CD4-positive, alpha-beta T cell treated with Interferon alpha-2 for 1 hour (primary cell): ENCODE measurements around the gene RBM17.
"Not testable (repeated sequence)": the region's sequence is repeated elsewhere in the genome, so short reads cannot be mapped to it uniquely, and the experiment has no call there.

ENCODE experiments used
- DNase-seq, 2 donors: peaks; one replicate each; pipeline ENCODE4 v3.0.0-alpha.2; 2020 to 2022

The RBM17 gene

DNA sequence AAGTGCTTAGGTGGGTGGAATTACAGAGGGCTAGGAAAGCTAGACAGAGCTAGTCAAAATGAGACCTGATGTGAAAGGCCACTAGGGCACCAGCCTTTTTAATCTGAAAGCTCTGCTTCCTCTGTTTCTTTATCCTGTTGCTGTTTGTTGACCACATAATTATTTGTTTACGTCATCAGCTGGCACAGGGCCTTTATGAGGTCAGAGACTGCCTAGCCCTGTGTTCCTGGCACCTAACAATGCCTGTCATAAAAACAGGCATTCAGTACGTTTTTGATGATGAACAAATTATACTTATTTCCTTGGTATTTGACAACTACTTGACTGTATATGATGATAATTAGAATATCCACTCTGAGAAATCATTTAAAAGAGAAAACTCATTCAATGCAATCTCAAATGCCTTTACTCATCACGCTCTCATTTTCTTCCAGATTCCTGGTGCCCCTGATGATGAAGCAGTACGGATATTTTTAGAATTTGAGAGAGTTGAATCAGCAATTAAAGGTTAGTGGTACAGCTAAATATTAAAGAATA lies 26.0 kb downstream of the RBM17 start:
- DNase-seq, result no peak

- DNase-seq, result no peak
These were observed 26.6 kb downstream of the RBM17 start for GRCh38 chr10:6115411-6115810.

DNA sequence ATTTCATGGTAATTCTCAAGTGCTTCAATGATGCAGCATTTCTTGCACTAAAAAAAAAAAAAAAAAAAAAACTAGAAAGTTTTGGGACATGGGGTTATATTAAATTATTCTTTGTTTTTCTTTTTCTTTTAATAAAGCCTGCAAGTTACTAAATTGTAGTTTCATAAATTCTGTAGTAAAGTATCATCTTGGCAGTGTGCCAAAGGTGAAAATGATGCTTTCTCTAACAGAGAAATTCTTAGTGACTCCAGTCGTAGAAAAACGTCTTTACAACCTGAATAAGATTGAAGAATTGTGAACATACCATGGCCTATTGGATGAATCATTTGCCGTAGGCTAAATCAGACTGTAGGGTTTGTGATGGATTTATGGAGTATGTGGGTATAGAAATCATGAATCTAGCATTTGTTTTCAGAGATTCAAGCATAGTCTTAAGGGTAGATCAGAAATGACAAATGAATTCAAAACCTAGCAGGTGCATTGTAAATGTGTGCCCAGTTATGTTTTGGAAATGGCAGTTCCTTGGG lies 27.1 kb downstream of the RBM17 start:
- no peak for DNase-seq

- DNase-seq, result no peak
These were observed 28.0 kb downstream of the RBM17 start for GRCh38 chr10:6116806-6117205.

DNA sequence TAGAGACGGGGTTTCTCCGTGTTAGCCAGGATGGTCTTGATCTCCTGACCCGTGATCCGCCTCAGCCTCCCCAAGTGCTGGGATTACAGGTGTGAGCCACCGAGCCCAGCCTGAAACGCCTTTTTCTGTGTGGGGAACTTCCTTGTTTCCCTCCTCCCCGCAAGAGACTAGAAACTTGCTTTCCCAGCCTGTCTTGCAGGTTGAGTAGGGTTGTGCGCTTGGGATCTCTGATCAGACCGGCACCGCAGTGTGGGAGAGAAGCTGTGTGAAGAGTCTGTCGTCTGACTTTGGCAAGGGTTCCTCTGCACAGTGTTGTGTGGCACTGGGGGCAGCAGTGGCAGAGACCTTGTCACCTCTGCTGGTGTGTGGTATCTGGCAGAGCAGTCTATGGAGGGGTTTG lies 28.9 kb downstream of the RBM17 start:
- no peak for DNase-seq

GRCh38 chr10:6119423-6119822 lies 30.6 kb downstream of the RBM17 start:
- no peak for DNase-seq

DNA sequence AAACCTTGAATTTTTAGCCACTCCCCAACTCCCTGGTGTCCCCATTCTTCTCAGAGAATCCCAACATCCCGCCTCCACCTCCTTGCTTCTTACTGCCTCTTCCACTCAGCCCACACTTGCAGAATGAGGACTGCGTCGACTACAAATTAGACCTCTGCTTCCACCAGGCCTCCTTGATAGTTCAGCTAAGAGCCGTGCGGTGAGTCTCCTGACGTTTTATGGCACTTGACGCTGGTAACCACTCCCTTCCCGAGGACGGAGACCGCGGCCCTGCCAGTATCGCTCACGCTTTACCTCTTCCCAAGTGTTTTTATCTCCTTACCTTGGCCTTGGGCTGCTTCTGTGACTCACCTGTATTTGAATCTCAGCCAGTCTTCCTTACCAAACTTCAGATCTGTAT lies 31.1 kb downstream of the RBM17 start:
- no peak for DNase-seq

DNA sequence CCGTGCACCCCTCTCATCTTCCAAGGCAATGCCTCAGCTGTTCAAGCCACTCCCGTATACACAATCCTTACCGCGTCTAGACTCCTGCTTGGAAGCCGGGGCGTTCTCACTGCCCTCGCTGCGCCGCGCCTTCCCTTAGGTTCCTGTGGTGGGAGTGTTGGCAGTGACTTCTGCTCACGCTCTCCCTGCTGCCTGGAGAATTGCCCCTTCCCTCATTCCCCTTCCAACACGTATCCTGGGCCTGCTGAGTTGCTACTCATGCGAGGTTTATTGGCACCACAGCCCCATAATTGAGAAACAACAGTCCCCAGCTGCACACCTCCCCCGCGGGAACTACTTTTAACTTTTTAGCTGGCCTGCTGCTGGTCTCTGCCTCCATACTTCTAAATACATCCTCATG lies 31.9 kb downstream of the RBM17 start:
- DNase-seq, result no peak

DNA sequence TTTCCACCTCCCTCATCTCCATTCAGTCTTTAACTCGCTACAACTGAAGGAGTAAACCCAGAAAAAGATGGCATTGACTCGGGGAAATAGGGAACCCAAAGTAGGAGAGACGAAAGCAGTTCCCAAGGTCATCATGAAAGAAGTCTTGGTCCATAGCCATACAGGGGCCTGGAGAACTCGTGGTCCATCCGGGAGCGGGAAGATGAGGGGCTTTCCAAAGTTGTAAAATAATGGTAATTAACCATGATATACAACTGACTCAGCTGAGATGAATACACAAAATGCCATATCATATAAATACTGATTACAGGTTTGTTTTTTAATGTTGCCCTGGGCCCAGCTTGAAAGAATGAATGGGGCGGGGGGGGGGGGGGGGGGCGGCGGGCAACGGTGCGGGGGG lies 32.3 kb downstream of the RBM17 start:
- DNase-seq, result no peak

GRCh38 chr10:6123532-6123931 lies 34.7 kb downstream of the RBM17 start:
- no peak for DNase-seq

DNA sequence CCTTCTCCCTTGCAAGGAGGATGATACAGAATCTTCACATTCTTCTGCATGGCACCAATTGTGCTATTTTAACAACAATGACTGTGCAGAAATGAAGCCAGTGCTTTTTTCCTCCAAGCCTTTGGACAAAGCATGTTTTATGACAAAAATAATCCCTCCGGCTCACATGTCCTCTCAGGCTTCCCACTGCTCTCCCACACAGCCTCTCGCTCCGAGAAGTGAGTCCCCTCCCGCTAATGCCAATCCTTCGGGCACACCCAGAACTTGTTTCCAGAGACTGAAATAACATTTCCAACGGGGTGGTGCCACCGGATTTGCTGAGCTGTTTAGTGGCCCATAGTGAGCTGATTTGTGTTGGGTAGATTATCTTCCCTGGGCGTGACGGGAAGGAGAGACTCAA lies 35.8 kb downstream of the RBM17 start:
- DNase-seq, result no peak

GRCh38 chr10:6127461-6127860 lies 38.6 kb downstream of the RBM17 start:
- DNase-seq, result not testable (repeated sequence)

- no peak for DNase-seq
These were observed 39.3 kb downstream of the RBM17 start for GRCh38 chr10:6128087-6128486.

DNA sequence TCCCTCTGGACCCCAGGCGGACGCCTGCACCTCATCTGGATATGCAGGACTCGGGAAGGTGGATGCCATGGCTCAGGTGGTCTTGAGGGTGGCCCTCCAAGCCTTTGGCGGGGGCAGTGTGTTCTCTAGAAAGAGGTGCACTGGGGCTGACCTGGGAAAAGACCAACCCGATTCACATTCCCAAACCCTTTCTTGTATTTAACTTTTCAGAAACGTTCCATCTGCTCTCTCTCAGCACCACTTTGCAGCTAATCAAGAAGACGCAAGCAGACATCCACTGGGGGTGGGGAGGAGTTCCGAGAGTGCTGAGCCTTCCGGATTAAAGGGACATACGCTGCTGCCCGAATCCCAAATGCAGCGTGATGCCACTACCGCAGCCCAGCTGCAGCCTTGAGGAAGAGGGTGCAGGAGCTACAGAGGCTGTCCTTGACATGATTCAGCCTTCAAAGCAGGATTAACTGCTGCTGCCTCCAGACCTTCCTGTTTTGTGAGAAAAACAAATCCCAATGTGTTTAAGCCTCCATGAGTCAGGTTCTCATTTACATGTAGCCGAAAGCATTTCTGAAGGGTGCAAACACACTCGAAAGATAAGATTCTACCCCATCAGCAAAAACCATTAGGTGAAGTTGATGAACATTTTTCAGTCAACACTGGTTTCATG lies 39.9 kb downstream of the RBM17 start:
- no peak for DNase-seq

DNA sequence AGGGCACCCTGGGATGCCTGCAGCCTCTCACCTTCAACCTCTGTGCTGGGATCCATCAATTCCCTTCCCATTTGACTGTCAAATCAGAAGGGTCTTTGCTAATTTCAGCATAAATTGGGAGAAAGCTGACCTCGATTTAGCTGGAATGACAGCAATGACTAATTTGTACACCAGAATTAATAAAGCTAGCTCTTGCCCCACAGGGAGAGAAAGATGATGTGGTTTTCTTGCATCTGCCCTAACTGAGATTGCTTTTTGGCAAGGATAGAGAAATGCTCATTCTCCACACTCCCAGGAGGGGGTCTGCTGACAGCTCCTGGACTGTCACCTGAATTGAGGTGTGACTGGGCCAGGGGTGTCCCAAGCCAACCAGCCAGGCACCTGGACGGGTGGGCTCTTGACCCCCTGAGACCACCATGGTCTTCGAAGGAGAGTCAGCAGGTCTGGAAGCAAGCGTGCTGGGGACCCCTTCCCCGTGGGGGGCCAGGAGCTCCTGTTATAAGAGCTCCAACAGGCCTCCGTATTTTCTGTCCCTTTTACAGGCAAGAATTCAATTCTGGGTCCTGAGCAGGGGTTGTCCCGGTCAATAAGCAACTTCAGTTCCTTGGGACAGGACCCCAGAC lies 42.1 kb downstream of the RBM17 start:
- DNase-seq, result no peak

- no peak for DNase-seq
These were observed 44.7 kb downstream of the RBM17 start for GRCh38 chr10:6133331-6134098.

- no peak for DNase-seq
These were observed 45.4 kb downstream of the RBM17 start for GRCh38 chr10:6134099-6134823.

- peak in 1 of 2 donors; percentile 67 for DNase-seq
These were observed 46.2 kb downstream of the RBM17 start for GRCh38 chr10:6135039-6135438.

DNA sequence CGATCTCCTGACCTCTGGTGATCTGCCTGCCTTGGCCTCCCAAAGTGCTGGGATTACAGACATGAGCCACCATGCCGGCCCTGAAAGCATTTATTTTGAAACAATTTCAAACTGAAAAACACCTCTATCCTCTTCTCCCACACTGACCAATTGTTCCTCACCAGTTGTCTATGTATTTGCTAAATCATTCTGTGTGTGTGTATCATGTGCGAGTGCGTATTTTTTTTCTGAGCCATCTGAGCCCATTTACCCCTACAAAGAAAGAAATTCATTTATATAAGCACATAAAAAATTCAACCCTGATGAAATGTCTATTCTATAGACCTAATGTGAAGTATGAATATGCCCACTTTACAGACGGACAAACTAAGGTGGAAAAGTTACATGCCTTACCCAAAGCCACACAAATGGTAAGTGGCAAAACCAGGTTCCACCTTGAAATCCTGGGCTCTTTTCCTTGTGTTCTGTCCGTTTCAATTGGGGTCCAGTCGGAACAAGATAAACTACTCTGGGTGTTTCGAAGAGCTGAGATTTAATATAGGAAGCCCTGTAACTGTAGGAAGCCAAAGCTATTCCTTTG lies 46.8 kb downstream of the RBM17 start:
- no peak for DNase-seq

GRCh38 chr10:6136215-6137201 lies 47.7 kb downstream of the RBM17 start:
- DNase-seq, result no peak

DNA sequence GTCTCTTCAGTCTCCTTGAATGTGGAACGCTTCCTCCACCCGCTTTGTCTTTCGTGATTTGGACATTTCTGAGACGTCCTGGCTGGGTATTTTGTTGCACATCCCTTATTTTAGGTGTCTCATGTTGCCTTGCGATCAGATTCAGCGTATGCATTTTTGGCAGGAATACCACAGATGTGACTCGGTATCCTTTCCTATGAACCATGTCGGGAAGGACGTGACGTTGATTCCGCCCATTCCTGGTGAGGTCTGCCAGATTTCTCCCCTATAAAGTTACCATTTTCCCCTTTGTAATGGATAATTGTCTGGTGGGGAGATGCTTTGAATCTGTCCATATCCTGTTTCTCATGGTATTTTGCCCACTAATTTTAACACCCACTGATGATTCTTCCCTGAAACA lies 49.6 kb downstream of the RBM17 start:
- DNase-seq, result no peak
